Mesenchymal stem cell (in vitro differentiated cells and primary cell): Measurements from ENCODE around the gene SLC6A4.

Experiments
- DNase-seq: peaks from one replicate; pipeline ENCODE4 v3.0.0-alpha.2; 2013
- H2AFZ ChIP-seq: one replicate; pipeline ENCODE4 v1.6.1; 2013; ENCODE audit warnings: low read depth, mild to moderate bottlenecking, control low read depth, inconsistent platforms, low read length, moderate library complexity
- H2AK5ac ChIP-seq: 2 replicates; pipeline ENCODE4 v1.6.1; 2013; ENCODE audit warnings: low read length, moderate library complexity, mild to moderate bottlenecking, inconsistent platforms; ENCODE audit not compliant: severe bottlenecking
- H2BK120ac ChIP-seq: one replicate; pipeline ENCODE4 v1.6.1; 2013; ENCODE audit warnings: low read depth, mild to moderate bottlenecking, inconsistent platforms, low read length, moderate library complexity
- H2BK12ac ChIP-seq, 2 experiments: one replicate each; pipeline ENCODE4 v1.6.1; 2013; ENCODE audit warnings: inconsistent platforms in 2 of 2, low read length in 2 of 2, mild to moderate bottlenecking in 2 of 2, moderate library complexity in 2 of 2, control low read depth in 1 of 2
- H2BK15ac ChIP-seq: one replicate; pipeline ENCODE4 v1.6.1; 2013; ENCODE audit warnings: mild to moderate bottlenecking, low read depth, inconsistent platforms; ENCODE audit not compliant: poor library complexity, severe bottlenecking
- H2BK5ac ChIP-seq: 2 replicates; pipeline ENCODE4 v1.6.1; 2013; ENCODE audit warnings: low read depth, mild to moderate bottlenecking, low read length, control low read depth, inconsistent platforms; ENCODE audit not compliant: poor library complexity, severe bottlenecking
- H3K14ac ChIP-seq, 2 experiments: one replicate each; pipeline ENCODE4 v1.6.1; 2013; ENCODE audit warnings: inconsistent platforms in 2 of 2, low read length in 2 of 2, control low read depth in 1 of 2, mild to moderate bottlenecking in 1 of 2, moderate library complexity in 1 of 2
- H3K18ac ChIP-seq, 2 experiments: one replicate each; pipeline ENCODE4 v1.6.1; 2013; ENCODE audit warnings: inconsistent platforms in 2 of 2, low read length in 2 of 2, control low read depth in 1 of 2, low read depth in 1 of 2, mild to moderate bottlenecking in 1 of 2
- H3K23ac ChIP-seq, 2 experiments: one replicate each; pipeline ENCODE4 v1.6.1; 2013; ENCODE audit warnings: inconsistent platforms in 2 of 2, low read length in 2 of 2, mild to moderate bottlenecking in 2 of 2, moderate library complexity in 2 of 2, control low read depth in 1 of 2
- H3K27ac ChIP-seq: 2 replicates; pipeline ENCODE4 v1.5.1; 2013; ENCODE audit warnings: mild to moderate bottlenecking, moderate library complexity, low read length, control low read depth, inconsistent platforms; ENCODE audit not compliant: poor library complexity, severe bottlenecking
- H3K27me3 ChIP-seq, 2 experiments: 2 replicates each; pipeline versions ENCODE4 v1.6.1 to v1.7.0; 2013; ENCODE audit warnings: low read length in 2 of 2, mild to moderate bottlenecking in 2 of 2, moderate library complexity in 2 of 2, control low read depth in 1 of 2, inconsistent platforms in 1 of 2; ENCODE audit not compliant: control insufficient read depth in 1 of 2, insufficient read depth in 1 of 2
- H3K36me3 ChIP-seq, 2 experiments: 2 replicates each; pipeline versions ENCODE4 v1.6.1 to v1.7.0; 2013; ENCODE audit warnings: low read length in 2 of 2, control low read depth in 1 of 2, inconsistent platforms in 1 of 2, low read depth in 1 of 2, mild to moderate bottlenecking in 1 of 2; ENCODE audit not compliant: insufficient read depth in 2 of 2, control insufficient read depth in 1 of 2
- H3K4ac ChIP-seq, 2 experiments: one replicate each; pipeline ENCODE4 v1.6.1; 2013; ENCODE audit warnings: inconsistent platforms in 2 of 2, low read length in 2 of 2, mild to moderate bottlenecking in 2 of 2, moderate library complexity in 2 of 2, control low read depth in 1 of 2, low read depth in 1 of 2
- H3K4me1 ChIP-seq: 2 replicates; pipeline ENCODE4 v1.6.1; 2013; ENCODE audit warnings: low read depth, low read length, control low read depth; ENCODE audit not compliant: control insufficient read depth, insufficient read depth
- H3K4me2 ChIP-seq: 2 replicates; pipeline ENCODE4 v1.6.1; 2013; ENCODE audit warnings: low read length, mild to moderate bottlenecking, inconsistent platforms; ENCODE audit not compliant: poor library complexity, severe bottlenecking
- H3K4me3 ChIP-seq, 2 experiments: 2 replicates each; pipeline versions ENCODE4 v1.5.1 to v1.7.0; 2013; ENCODE audit warnings: low read length in 2 of 2, mild to moderate bottlenecking in 2 of 2, control low read depth in 1 of 2, low read depth in 1 of 2; ENCODE audit not compliant: insufficient read depth in 1 of 2
- H3K79me1 ChIP-seq: replicated peaks from 2 replicates; pipeline ENCODE4 v1.6.1; 2013; ENCODE audit warnings: mild to moderate bottlenecking, control low read depth, low read length, inconsistent platforms; ENCODE audit not compliant: poor library complexity, severe bottlenecking
- H3K9ac ChIP-seq: 2 replicates; pipeline ENCODE4 v1.7.0; 2013; ENCODE audit warnings: mild to moderate bottlenecking, low read length, moderate library complexity
- H3K9me3 ChIP-seq: 2 replicates; pipeline ENCODE4 v1.7.0; 2013; ENCODE audit warnings: mild to moderate bottlenecking, low read length; ENCODE audit not compliant: control insufficient read depth
- H4K8ac ChIP-seq: one replicate; pipeline ENCODE4 v1.6.1; 2013; ENCODE audit warnings: inconsistent platforms, mild to moderate bottlenecking, low read length, moderate library complexity
- H4K91ac ChIP-seq: one replicate; pipeline ENCODE4 v1.6.1; 2013; ENCODE audit warnings: mild to moderate bottlenecking, low read length, inconsistent platforms
- WGBS: methylation state at CpG from one replicate; pipeline ENCODE4 v1.1.7; 2013; ENCODE audit warnings: mixed read lengths; 5-methylcytosine and 5-hydroxymethylcytosine counted together

Gene SLC6A4

DNA sequence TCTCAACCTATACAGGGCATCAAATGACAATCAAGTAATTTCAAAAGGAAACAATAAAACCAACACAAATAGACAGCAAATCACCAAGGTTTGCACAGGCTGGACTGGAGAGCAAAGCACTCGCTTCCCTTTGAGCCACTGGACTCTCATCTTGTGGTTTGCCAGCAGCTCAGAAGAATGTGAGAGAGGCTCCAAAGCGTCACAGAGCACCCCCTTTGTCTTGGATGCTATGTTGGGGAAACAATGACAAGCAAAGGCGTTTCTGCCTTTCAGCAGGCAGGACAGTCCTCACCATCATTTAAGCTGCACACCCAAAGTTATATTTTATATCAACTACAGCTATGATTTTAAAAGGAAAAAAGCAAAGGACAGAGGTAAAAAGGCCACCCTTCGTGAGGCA, 13.2 kb downstream of the SLC6A4 start:
- WGBS, result 71% methylated on average over 4 of the region's 4 CpGs

DNA sequence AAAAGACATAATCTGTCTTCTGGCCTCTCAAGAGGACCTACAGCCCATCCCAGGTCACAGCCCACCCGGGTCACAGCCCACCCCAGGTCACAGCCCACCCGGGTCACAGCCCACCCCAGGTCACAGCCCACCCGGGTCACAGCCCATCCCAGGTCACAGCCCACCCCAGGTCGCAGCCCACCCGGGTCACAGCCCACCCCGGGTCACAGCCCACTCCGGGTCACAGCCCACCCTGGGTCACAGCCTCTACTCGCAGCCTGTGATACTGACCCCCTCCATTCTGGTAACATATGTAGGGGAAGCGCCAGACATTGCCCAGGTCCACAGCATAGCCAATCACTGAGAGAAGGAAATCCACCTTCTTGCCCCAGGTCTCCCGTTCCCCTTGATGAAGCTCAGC, 14.2 kb downstream of the SLC6A4 start:
- no peak overlapping the region for H3K18ac ChIP-seq
- H3K36me3 ChIP-seq, result peaks cover 0 to 3% of the 10 kb centered on the region in 2 experiments
- H2AFZ ChIP-seq, result no peak overlapping the region
- WGBS, result 90% methylated on average over 10 of the region's 10 CpGs
- H2BK5ac ChIP-seq, result no peak overlapping the region
- no peak overlapping the region for H4K91ac ChIP-seq
- H3K79me1 ChIP-seq, result no peaks in the 10 kb centered on the region
- no peak overlapping the region for H3K14ac ChIP-seq
- H3K4me3 ChIP-seq, result no peak overlapping the region
- H2BK120ac ChIP-seq, result no peak overlapping the region
- H2BK15ac ChIP-seq, result no peak overlapping the region
- H3K27ac ChIP-seq, result no peak overlapping the region
- H3K4ac ChIP-seq, result no peak overlapping the region
- H3K27me3 ChIP-seq, result peaks cover 14 to 66% of the 10 kb centered on the region in 2 experiments
- H3K23ac ChIP-seq, result no peak overlapping the region
- H2AK5ac ChIP-seq, result no peak overlapping the region
- H3K4me2 ChIP-seq, result no peak overlapping the region
- H3K9ac ChIP-seq, result no peak overlapping the region
- no peak overlapping the region for H4K8ac ChIP-seq
- H3K4me1 ChIP-seq, result no peaks in the 10 kb centered on the region
- peak overlapping the region in 1 of 2 experiments; percentile 59 for H2BK12ac ChIP-seq
- DNase-seq, result no peak
- no peaks in the 10 kb centered on the region for H3K9me3 ChIP-seq

More for the DNA sequence above, 13.2 kb downstream of the SLC6A4 start:
- no peak overlapping the region for H3K27ac ChIP-seq
- H2AK5ac ChIP-seq, result no peak overlapping the region
- no peak overlapping the region for H3K18ac ChIP-seq
- no peaks in the 10 kb centered on the region for H3K4me1 ChIP-seq
- H2BK12ac ChIP-seq, result no peak overlapping the region
- H3K23ac ChIP-seq, result no peak overlapping the region
- H4K91ac ChIP-seq, result no peak overlapping the region
- peaks cover 0 to 3% of the 10 kb centered on the region in 2 experiments for H3K36me3 ChIP-seq
- no peak overlapping the region for H2AFZ ChIP-seq
- H3K4ac ChIP-seq, result no peak overlapping the region
- DNase-seq, result no peak
- H4K8ac ChIP-seq, result no peak overlapping the region
- H2BK120ac ChIP-seq, result no peak overlapping the region
- H3K9ac ChIP-seq, result no peak overlapping the region
- no peak overlapping the region for H3K4me3 ChIP-seq
- no peak overlapping the region for H2BK15ac ChIP-seq
- H2BK5ac ChIP-seq, result no peak overlapping the region
- no peaks in the 10 kb centered on the region for H3K79me1 ChIP-seq
- no peak overlapping the region for H3K14ac ChIP-seq
- no peaks in the 10 kb centered on the region for H3K9me3 ChIP-seq
- H3K4me2 ChIP-seq, result no peak overlapping the region
- H3K27me3 ChIP-seq, result peaks cover 14 to 69% of the 10 kb centered on the region in 2 experiments

DNA sequence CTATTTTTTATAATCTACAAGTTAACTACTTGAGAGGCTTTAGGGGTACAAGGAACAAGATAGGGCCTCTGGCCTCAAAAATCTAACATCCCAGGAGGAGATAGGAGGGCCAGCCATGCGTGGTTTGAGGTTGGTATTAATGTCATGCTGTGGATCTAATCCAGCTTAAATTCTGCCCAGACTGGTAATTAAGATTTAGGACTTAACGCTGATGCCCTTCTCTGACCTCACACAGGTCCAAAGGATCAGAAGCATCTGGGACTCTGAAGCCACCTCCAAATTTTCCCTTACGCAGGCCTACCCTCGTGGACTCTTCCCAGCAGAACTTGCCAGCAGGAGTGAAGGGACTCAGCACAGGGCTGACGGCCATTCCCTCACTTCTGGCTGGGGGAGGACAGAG, 15.1 kb downstream of the SLC6A4 start:
- no peak overlapping the region for H2BK15ac ChIP-seq
- no peak overlapping the region for H2BK5ac ChIP-seq
- no peaks in the 10 kb centered on the region for H3K4me1 ChIP-seq
- H3K4me2 ChIP-seq, result no peak overlapping the region
- no peak overlapping the region for H3K18ac ChIP-seq
- no peak overlapping the region for H4K8ac ChIP-seq
- no peak overlapping the region for H3K4ac ChIP-seq
- peaks cover 14 to 64% of the 10 kb centered on the region in 2 experiments for H3K27me3 ChIP-seq
- H3K23ac ChIP-seq, result no peak overlapping the region
- no peak overlapping the region for H3K14ac ChIP-seq
- no peaks in the 10 kb centered on the region for H3K79me1 ChIP-seq
- no peak overlapping the region for H2AFZ ChIP-seq
- H2BK120ac ChIP-seq, result no peak overlapping the region
- H3K4me3 ChIP-seq, result no peak overlapping the region
- H4K91ac ChIP-seq, result no peak overlapping the region
- DNase-seq, result no peak
- H3K9me3 ChIP-seq, result no peaks in the 10 kb centered on the region
- WGBS, result 88% methylated on average over 5 of the region's 5 CpGs
- H3K27ac ChIP-seq, result no peak overlapping the region
- H3K9ac ChIP-seq, result no peak overlapping the region
- peaks cover 0 to 3% of the 10 kb centered on the region in 2 experiments for H3K36me3 ChIP-seq
- H2BK12ac ChIP-seq, result no peak overlapping the region
- H2AK5ac ChIP-seq, result no peak overlapping the region

DNA sequence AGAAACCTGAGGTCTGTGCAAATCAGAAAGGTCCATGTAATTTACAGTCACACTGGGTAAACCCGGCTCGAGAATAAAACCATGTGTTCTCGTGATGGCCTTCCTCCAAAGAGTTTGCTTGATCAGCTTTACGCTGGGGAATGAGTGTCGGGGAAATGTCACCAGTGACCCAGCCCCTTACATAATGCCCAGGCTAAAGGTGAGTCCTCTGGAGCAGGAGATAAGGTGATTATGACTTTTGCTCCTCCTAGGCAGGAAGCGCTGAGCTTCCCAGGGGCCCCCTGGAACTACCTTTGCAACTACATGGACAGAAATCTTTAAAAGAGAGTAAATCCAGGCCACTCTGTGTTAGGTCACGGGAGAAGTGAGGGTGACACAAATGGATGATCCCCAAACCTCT, 15.7 kb downstream of the SLC6A4 start:
- H3K36me3 ChIP-seq, result peaks cover 0 to 3% of the 10 kb centered on the region in 2 experiments
- no peak overlapping the region for H3K27ac ChIP-seq
- DNase-seq, result no peak
- H3K4ac ChIP-seq, result no peak overlapping the region
- no peak overlapping the region for H3K18ac ChIP-seq
- H2BK15ac ChIP-seq, result no peak overlapping the region
- no peak overlapping the region for H3K14ac ChIP-seq
- no peak overlapping the region for H3K4me2 ChIP-seq
- no peak overlapping the region for H2BK5ac ChIP-seq
- no peak overlapping the region for H2BK120ac ChIP-seq
- H3K4me1 ChIP-seq, result no peaks in the 10 kb centered on the region
- no peak overlapping the region for H2AFZ ChIP-seq
- H3K27me3 ChIP-seq, result peaks cover 14 to 64% of the 10 kb centered on the region in 2 experiments
- H3K4me3 ChIP-seq, result no peak overlapping the region
- no peaks in the 10 kb centered on the region for H3K79me1 ChIP-seq
- no peak overlapping the region for H2AK5ac ChIP-seq
- no peak overlapping the region for H3K23ac ChIP-seq
- no peak overlapping the region for H3K9ac ChIP-seq
- no peak overlapping the region for H4K91ac ChIP-seq
- no peaks in the 10 kb centered on the region for H3K9me3 ChIP-seq
- no peak overlapping the region for H2BK12ac ChIP-seq
- no peak overlapping the region for H4K8ac ChIP-seq
- WGBS, result 90% methylated on average over 7 of the region's 7 CpGs
